Testis (tissue), 3 donors: ENCODE measurements around the gene HIGD1C. TPM values are rescaled to one million over a fixed set of nuclear protein-coding genes. Genes with fewer than 3 reads are reported as not detected.
"Not testable (repeated sequence)": the region's sequence is repeated elsewhere in the genome, so short reads cannot be mapped to it uniquely, and the experiment has no call there.

Experiments
- DNase-seq: peaks from one replicate; pipeline ENCODE4 v3.0.0-alpha.2; 2019
- H3K27ac ChIP-seq, 2 donors: fragments of 200-600 bp; sonication (generic); one replicate each; pipeline ENCODE4 v1.5.1; 2019
- H3K27me3 ChIP-seq: fragments of 200-600 bp; sonication (generic); one replicate; pipeline ENCODE4 v1.5.1; 2019
- H3K36me3 ChIP-seq: fragments of 200-600 bp; sonication (generic); one replicate; pipeline ENCODE4 v1.5.1; 2017; ENCODE audit warnings: low read depth; ENCODE audit errors: missing control alignments
- H3K4me1 ChIP-seq: fragments of 200-600 bp; sonication (generic); one replicate; pipeline ENCODE4 v1.5.1; 2019
- H3K4me3 ChIP-seq, 2 donors: fragments of 200-600 bp; sonication (generic); one replicate each; pipeline ENCODE4 v1.5.1; 2017 to 2019
- H3K9me3 ChIP-seq: fragments of 200-600 bp; sonication (generic); one replicate; pipeline ENCODE4 v1.5.1; 2017
- CTCF ChIP-seq, 3 experiments: fragments of 450-650 bp in 2 of 3; fragments of 200-600 bp in 1 of 3; sonication (generic) in 1 of 3; IDR thresholded peaks; one replicate each; pipeline ENCODE4 v1.5.1; 2016 to 2019; ENCODE audit warnings: antibody characterized with exemption in 3 of 3, mild to moderate bottlenecking in 2 of 3, moderate library complexity in 1 of 3
- POLR2A ChIP-seq: fragments of 450-650 bp; IDR thresholded peaks from one replicate; pipeline ENCODE4 v1.6.1; 2017; ENCODE audit warnings: antibody characterized with exemption, mild to moderate bottlenecking, moderate library complexity
- WGBS, 2 donors: methylation state at CpG; one replicate each; pipeline ENCODE4 v1.1.5; 2018; 5-methylcytosine and 5-hydroxymethylcytosine counted together
- intact Hi-C: fragments of 100-400 bp; cut with DNase I; formaldehyde crosslinking; loops from one replicate; pipeline ENCODE4 v1.15.1; 2023; ENCODE audit warnings: low total_unique reads
- polyA plus RNA-seq: library from polyadenylated mRNA; stranded (reverse); fragments of 350-450 nt; fragmentation: Illumina TruSeq; extraction: RNeasy Lipid Tissue Mini Kit (QIAGEN cat#74804); gene quantifications from one replicate; pipeline ENCODE4 v1.2.3, GENCODE V29; 2014; ENCODE audit warnings: low read depth, low replicate concordance; ENCODE audit not compliant: insufficient read depth
- total RNA-seq, 2 donors: library from RNA; depleted of rRNA; stranded (reverse); fragments of >200 nt; gene quantifications; one replicate each; pipeline ENCODE4 v1.2.3, GENCODE V29; 2016

HIGD1C gene
- total and polyA plus RNA-seq, 3 donors from 2014 or later: 3.4 TPM; not detected in 2

GRCh38 chr12:50927356-50927755 lies 25.0 kb upstream of the HIGD1C start:
- TF ChIP-seq POLR2A: no peak
- TF ChIP-seq CTCF (IDR thresholded peaks at IDR 0.05): no peak
- intact Hi-C loops: no loop called here
- H3K4me3 ChIP-seq: peak overlapping the region; percentile 69 to 78
- DNase-seq: no peak
- peaks cover 12% of the 10 kb centered on the region for H3K4me1 ChIP-seq
- peaks cover 3% of the 10 kb centered on the region for H3K36me3 ChIP-seq
- peak overlapping the region; percentile 48 to 90 for H3K27ac ChIP-seq
- H3K27me3 ChIP-seq: no peaks in the 10 kb centered on the region
- H3K9me3 ChIP-seq: no peaks in the 10 kb centered on the region
- 23 to 42% methylated on average over 2 of the region's 2 CpGs for WGBS, 2 donors

DNA sequence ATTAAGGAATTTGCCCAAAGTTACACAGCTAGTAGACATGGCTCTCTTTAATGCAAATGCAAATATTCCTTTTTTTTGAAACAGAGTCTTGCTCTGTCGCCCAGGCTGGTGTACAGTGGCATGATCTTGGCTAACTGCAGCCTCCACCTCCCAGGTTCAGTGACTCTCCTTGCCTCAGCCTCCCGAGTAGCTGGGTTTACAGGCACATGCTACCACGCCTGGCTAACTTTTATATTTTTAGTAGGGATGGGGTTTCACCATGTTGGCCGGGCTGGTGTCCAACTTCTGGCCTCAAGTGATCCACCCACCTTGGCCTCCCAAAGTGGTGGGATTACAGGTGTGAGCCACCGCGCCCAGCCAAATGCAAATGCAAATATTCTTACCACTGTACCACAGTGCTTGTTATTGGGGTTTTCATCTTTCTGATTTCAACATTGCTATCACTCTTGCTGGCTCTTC lies 24.5 kb upstream of the HIGD1C start:
- WGBS, 2 donors: 76 to 77% methylated on average over 5 to 6 of the region's 6 CpGs
- TF ChIP-seq CTCF (IDR thresholded peaks at IDR 0.05) (no peak), POLR2A (no peak)
- H3K4me1 ChIP-seq: peaks cover 12% of the 10 kb centered on the region

GRCh38 chr12:50928392-50928791 lies 24.0 kb upstream of the HIGD1C start:
- intact Hi-C loops: no loop called here
- H3K4me3 ChIP-seq: peak overlapping the region; percentile 69 to 78
- H3K27ac ChIP-seq: peak overlapping the region in 1 of 2 donors; percentile 90
- DNase-seq: no peak
- H3K36me3 ChIP-seq: peaks cover 3% of the 10 kb centered on the region
- H3K27me3 ChIP-seq: no peaks in the 10 kb centered on the region
- 65 to 74% methylated on average over 3 of the region's 3 CpGs for WGBS, 2 donors
- no peaks in the 10 kb centered on the region for H3K9me3 ChIP-seq
- TF ChIP-seq POLR2A: no peak
- TF ChIP-seq CTCF (IDR thresholded peaks at IDR 0.05): no peak
- H3K4me1 ChIP-seq: peaks cover 12% of the 10 kb centered on the region

More for the DNA sequence above, 24.5 kb upstream of the HIGD1C start:
- Histone ChIP-seq H3K36me3 (peaks cover 3% of the 10 kb centered on the region), H3K4me3 (peak overlapping the region; percentile 69 to 78), H3K27me3 (no peaks in the 10 kb centered on the region), H3K9me3 (no peaks in the 10 kb centered on the region), H3K27ac (peak overlapping the region in 1 of 2 donors; percentile 90)
- intact Hi-C loops: no loop called here
- DNase-seq: no peak

DNA sequence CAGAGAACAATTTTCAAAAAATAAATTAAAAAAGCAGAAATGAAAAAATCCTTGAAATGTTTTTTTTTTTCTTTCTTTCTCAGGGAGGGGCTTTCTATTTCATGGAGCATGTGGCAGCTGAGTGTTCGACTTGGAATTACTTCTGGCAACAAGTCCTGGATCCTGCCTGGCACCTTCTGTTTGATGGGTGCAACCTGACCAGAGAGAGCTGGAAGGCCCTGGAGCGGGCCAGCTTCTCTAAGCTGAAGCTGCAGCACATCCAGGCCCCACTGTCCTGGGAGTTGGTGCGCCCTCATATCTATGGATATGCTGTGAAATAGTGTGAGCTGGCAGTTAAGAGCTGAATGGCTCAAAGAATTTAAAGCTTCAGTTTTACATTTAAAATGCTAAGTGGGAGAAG lies 22.5 kb upstream of the HIGD1C start:
- TF ChIP-seq POLR2A (no peak), CTCF (IDR thresholded peaks at IDR 0.05) (no peak)
- no peaks in the 10 kb centered on the region for H3K27me3 ChIP-seq
- intact Hi-C loops: loop anchor here (10.0 kb wide), 1 partner anchor 55 kb away; no protein-coding TSS in a partner anchor
- no peak overlapping the region for H3K4me3 ChIP-seq
- 89 to 90% methylated on average over 3 of the region's 3 CpGs for WGBS, 2 donors
- no peak overlapping the region for H3K27ac ChIP-seq
- H3K36me3 ChIP-seq: peaks cover 3% of the 10 kb centered on the region
- peaks cover 20% of the 10 kb centered on the region for H3K4me1 ChIP-seq
- H3K9me3 ChIP-seq: no peaks in the 10 kb centered on the region
- DNase-seq: no peak

GRCh38 chr12:50930477-50930876 lies 21.9 kb upstream of the HIGD1C start:
- not testable (repeated sequence) for H3K9me3 ChIP-seq, H3K27me3 ChIP-seq, H3K36me3 ChIP-seq, H3K27ac ChIP-seq, H3K4me3 ChIP-seq, DNase-seq
- intact Hi-C loops: loop anchor here (10.0 kb wide), 1 partner anchor 54 kb away; no protein-coding TSS in a partner anchor
- peaks cover 20% of the 10 kb centered on the region for H3K4me1 ChIP-seq
- 90 to 93% methylated on average over 12 of the region's 12 CpGs for WGBS, 2 donors
